Measurements from ENCODE around the gene RYR3.

RYR3 gene

GRCh38 chr15:33317896-33318295, 7.1 kb downstream of the RYR3 start:
- DNase-seq (ENCODE audit: insufficient read length, low spot score) (no peak), FAIRE-seq (no peak)

- no peak for FAIRE-seq
- no peak for DNase-seq (ENCODE audit: insufficient read length, low spot score)
Measured at GRCh38 chr15:33320017-33320416, 9.2 kb downstream of the RYR3 start.

GRCh38 chr15:33322091-33322490, 11.3 kb downstream of the RYR3 start:
- no peak for FAIRE-seq

GRCh38 chr15:33324609-33325008, 13.8 kb downstream of the RYR3 start:
- no peak for DNase-seq (ENCODE audit: insufficient read length, low spot score)
- no peak for FAIRE-seq

More at GRCh38 chr15:33322091-33322490, 11.3 kb downstream of the RYR3 start:
- DNase-seq (ENCODE audit: insufficient read length, low spot score), result no peak

GRCh38 chr15:33326908-33327307, 16.1 kb downstream of the RYR3 start:
- DNase-seq (ENCODE audit: insufficient read length, low spot score), result no peak
- FAIRE-seq, result no peak

- DNase-seq (ENCODE audit: insufficient read length, low spot score), result no peak
- FAIRE-seq, result no peak
Measured at GRCh38 chr15:33328106-33328505, 17.3 kb downstream of the RYR3 start.

- DNase-seq (ENCODE audit: insufficient read length, low spot score) (no peak), FAIRE-seq (no peak)
Measured at GRCh38 chr15:33329457-33329856, 18.7 kb downstream of the RYR3 start.

- no peak for FAIRE-seq
- DNase-seq (ENCODE audit: insufficient read length, low spot score), result no peak
Measured at GRCh38 chr15:33330931-33331330, 20.2 kb downstream of the RYR3 start.

GRCh38 chr15:33341953-33342352, 31.2 kb downstream of the RYR3 start:
- FAIRE-seq (no peak), DNase-seq (ENCODE audit: insufficient read length, low spot score) (no peak)

GRCh38 chr15:33343275-33343674, 32.5 kb downstream of the RYR3 start:
- DNase-seq (ENCODE audit: insufficient read length, low spot score) (no peak), FAIRE-seq (no peak)

GRCh38 chr15:33344111-33344510, 33.3 kb downstream of the RYR3 start:
- no peak for FAIRE-seq
- no peak for DNase-seq (ENCODE audit: insufficient read length, low spot score)

GRCh38 chr15:33344530-33344929, 33.8 kb downstream of the RYR3 start:
- no peak for FAIRE-seq
- no peak for DNase-seq (ENCODE audit: insufficient read length, low spot score)

GRCh38 chr15:33354411-33354810, 43.6 kb downstream of the RYR3 start:
- DNase-seq (ENCODE audit: insufficient read length, low spot score) (no peak), FAIRE-seq (no peak)

GRCh38 chr15:33357845-33358244, 47.1 kb downstream of the RYR3 start:
- DNase-seq (ENCODE audit: insufficient read length, low spot score), result no peak
- no peak for FAIRE-seq

GRCh38 chr15:33358306-33358705, 47.5 kb downstream of the RYR3 start:
- no peak for DNase-seq (ENCODE audit: insufficient read length, low spot score)
- FAIRE-seq, result no peak

- DNase-seq (ENCODE audit: insufficient read length, low spot score) (no peak), FAIRE-seq (no peak)
Measured at GRCh38 chr15:33360886-33361285, 50.1 kb downstream of the RYR3 start.

GRCh38 chr15:33369941-33370622, 59.3 kb downstream of the RYR3 start:
- no peak for DNase-seq (ENCODE audit: insufficient read length, low spot score)
- no peak for FAIRE-seq

GRCh38 chr15:33370623-33371020, 59.9 kb downstream of the RYR3 start:
- FAIRE-seq (no peak), DNase-seq (ENCODE audit: insufficient read length, low spot score) (no peak)

- FAIRE-seq (no peak), DNase-seq (ENCODE audit: insufficient read length, low spot score) (no peak)
Measured at GRCh38 chr15:33371159-33371558, 60.4 kb downstream of the RYR3 start.

- FAIRE-seq, result no peak
- no peak for DNase-seq (ENCODE audit: insufficient read length, low spot score)
Measured at GRCh38 chr15:33374226-33374914, 63.6 kb downstream of the RYR3 start.

GRCh38 chr15:33375236-33375635, 64.5 kb downstream of the RYR3 start:
- DNase-seq (ENCODE audit: insufficient read length, low spot score) (no peak), FAIRE-seq (no peak)

- no peak for FAIRE-seq
- DNase-seq (ENCODE audit: insufficient read length, low spot score), result no peak
Measured at GRCh38 chr15:33377204-33377603, 66.4 kb downstream of the RYR3 start.
